ENCODE data around the gene KRI1.

Gene KRI1

DNA sequence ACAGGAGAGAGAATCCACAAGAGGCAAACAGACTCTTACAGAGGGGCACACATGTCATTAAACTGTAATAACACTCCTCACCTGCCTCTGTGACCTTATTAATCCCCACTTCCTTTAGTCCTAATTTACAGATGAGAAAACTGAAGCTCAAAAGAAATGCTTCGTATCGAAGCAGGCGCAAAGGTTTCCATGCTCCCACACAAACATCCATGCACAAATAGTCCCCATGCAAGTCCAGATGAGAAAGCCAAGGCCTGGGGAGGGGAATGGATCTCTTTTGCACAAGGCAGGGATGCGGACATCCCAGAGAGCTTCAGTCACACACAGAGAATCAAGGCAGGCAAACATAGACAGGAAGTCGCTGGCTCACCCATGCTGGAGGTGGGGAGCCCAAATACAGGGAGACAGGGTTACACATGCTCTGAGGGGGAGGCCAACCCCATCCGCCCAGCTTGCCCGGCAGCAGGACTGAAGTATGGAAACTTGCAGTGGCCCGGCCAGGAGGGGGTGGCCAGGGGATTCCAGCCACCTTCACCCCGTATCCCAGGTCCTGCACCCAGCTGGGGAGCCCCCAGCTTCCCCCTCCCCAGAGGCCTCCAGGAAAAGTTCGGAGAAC lies 49.0 kb downstream of the KRI1 start:
- no peak for DNase-seq

- no peak for DNase-seq
Observed at GRCh38 chr19:10516064-10516385, 49.8 kb downstream of the KRI1 start.

DNA sequence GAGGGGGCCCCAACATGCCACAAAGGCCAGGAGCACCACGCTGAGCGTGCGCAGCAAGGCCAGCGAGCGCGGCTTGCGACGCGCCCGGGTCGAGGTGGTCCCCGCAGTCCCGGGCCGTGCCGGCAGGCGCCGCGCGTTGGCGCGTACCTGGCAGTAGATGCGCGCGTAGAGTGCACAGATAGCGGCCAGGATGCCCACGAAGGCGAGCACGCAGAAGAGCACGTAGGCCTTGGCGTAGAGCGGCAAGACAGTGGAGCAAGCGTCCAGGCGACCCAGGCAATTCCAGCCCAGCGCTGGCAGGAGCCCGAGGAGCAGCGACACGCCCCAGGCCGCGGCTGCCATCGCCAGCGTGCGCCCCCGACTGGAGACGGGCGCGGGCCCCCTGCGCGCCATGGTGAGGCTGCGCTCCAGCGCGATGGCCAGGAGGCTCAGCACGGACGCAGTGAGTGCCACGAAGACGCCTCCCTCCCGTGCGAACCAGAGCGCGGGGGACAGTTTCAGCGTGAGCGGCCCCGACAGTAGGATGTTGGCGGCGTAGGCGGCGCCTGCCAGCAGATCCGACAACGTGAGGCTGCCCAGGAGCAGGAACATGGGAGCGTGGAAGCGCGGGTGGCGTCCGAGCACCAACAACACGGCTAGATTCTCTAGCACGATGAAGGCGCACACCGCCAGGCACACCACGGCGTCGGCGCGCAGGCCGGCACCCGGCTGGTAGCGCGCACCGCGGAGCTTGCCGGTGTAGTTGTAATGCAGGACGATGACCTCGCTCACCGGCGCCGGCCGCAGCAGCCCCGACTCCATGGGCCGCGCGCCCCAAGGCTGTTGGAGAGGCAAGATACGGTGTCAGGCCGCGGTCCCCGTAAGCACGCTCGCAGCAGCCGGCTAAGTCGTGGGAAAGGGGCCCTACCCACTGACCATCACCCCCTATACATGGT lies 51.3 kb downstream of the KRI1 start:
- no peak for DNase-seq

DNA sequence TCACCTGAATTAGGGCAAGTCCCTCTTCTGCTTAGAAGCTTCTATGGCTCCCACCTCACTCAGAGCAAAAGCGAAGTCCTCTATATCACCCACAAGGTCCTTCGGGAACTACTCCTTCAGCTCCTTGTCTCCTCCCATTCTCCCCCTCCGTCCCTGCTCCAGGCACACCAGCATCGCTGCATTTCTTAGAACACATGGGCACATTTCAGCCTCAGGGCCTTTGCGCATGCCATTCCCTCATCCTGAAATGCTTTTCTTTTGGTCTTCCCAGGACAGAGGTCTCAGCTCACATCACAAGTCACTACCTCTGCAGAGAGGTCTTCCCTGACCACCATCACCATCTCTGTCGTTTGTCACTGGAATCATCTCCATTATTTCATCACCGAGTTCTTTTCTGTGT lies 52.6 kb downstream of the KRI1 start:
- DNase-seq: no peak

DNA sequence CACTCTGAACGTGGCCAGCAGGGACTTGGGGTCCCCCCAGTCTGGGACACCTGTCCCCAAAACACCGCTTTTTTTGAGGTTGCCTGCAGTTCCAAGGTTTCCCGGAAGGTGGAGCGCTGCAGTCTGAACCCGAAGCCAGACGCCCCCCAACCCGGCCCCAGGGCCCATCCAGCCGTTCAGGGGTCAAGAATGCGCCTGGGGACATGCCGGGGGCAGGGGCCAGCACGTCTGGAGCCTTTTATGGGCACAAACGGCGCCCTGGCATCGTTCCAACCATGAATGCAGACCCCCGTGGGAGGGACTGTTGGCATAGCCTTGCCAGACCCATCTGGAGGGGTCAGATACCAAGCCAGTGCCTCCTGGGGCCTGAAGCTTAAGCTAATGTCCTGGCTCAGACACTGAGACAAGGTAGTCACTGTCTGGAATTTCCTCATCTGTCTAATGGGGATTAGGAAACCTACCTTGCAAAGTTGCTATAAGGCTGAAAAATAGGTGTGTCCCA lies 55.5 kb downstream of the KRI1 start:
- no peak for DNase-seq

DNA sequence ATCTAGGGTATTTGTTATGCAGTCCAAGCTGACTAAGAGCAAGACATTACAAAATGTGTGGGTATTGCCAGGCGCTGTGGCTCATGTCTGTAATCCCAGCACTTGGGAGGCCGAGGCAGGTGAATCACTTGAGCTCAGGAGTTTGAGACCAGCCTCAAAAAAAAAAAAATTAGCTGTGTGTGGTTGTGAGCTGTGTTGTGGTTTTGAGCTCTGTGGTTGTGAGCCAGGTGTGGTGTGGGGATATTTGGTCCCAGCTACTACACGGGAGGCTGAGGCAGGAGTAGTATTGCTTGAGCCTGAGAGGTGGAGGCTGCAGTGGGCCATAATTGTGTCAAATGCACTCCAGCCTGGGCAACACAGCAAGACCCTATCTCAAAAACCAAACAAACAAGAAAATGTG lies 57.1 kb downstream of the KRI1 start:
- no peak for DNase-seq

- no peak for DNase-seq
Observed at GRCh38 chr19:10508036-10508435, 57.8 kb downstream of the KRI1 start.

DNA sequence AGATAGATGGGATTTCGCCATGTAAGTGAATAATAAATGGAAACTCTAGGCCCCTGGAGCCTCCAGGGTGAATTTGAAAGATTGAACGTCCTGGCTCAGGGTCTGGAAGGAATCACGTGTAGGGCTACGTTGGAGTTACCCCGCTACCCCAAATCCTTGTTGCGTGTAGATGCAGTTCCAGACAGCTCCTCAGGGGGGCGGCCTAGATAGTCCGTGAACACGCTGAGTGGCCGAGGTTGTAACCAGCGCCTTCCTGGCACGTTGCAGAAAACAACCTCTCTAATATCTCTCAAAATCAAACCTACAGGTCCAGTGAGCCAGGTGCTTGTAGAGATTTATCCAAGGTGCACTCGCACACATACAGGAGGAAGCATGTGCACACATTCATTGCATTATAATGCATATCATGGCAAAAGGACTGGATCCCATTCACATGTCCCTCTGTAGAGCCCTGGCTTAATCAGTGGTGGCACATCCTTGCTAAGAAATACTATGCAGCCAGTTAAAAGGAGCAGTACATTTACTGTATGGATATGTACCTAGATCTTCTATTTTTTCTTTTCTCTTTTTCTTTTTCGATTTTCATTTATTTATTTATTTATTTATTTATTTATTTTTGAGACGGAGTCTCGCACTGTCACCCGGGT lies 60.1 kb downstream of the KRI1 start:
- DNase-seq: no peak

Data from NCI-H2227 treated with DMSO at 0.1 percent for 48 hours (cell line).